ENCODE measurements around the gene LRTM1. TPM values are rescaled to one million over a fixed set of nuclear protein-coding genes. Genes with fewer than 3 reads are reported as not detected.

Gene LRTM1
- total RNA-seq, 1 donor, result not detected

GRCh38 chr3:54876694-54877093 lies 51.2 kb downstream of the LRTM1 start:
- Histone ChIP-seq H3K4me3 (ENCODE audit: insufficient read depth, low read length) (no peak overlapping the region), H2AFZ (ENCODE audit: low read length) (no peak overlapping the region), H4K20me1 (ENCODE audit: insufficient read depth, low read length) (no peaks in the 10 kb centered on the region), H3K4me2 (ENCODE audit: insufficient read depth, low read length) (no peak overlapping the region), H3K36me3 (ENCODE audit: insufficient read depth, low read length) (no peaks in the 10 kb centered on the region), H3K27ac (ENCODE audit: low read depth, low read length) (no peak overlapping the region), H3K4me1 (ENCODE audit: insufficient read depth, low read length) (peaks cover 15% of the 10 kb centered on the region), H3K9me3 (ENCODE audit: low read depth, low read length) (no peaks in the 10 kb centered on the region), H3K27me3 (ENCODE audit: insufficient read depth, low read length) (no peaks in the 10 kb centered on the region), H3K79me2 (ENCODE audit: insufficient read depth, low read length) (no peaks in the 10 kb centered on the region)
- TF ChIP-seq CTCF (IDR thresholded peaks at IDR 0.05; ENCODE audit: extremely low read depth, low read depth, low read length), result no peak
- no peak for DNase-seq (ENCODE audit: insufficient read length, low spot score, missing footprints)

GRCh38 chr3:54875596-54876268 lies 52.1 kb downstream of the LRTM1 start:
- no peak for DNase-seq (ENCODE audit: insufficient read length, low spot score, missing footprints)
- H3K4me1 ChIP-seq (ENCODE audit: insufficient read depth, low read length), result peaks cover 13% of the 10 kb centered on the region
- H3K27me3 ChIP-seq (ENCODE audit: insufficient read depth, low read length), result no peaks in the 10 kb centered on the region

GRCh38 chr3:54874816-54875556 lies 52.9 kb downstream of the LRTM1 start:
- Histone ChIP-seq H3K27ac (ENCODE audit: low read depth, low read length) (no peak overlapping the region), H3K9me3 (ENCODE audit: low read depth, low read length) (no peaks in the 10 kb centered on the region), H3K27me3 (ENCODE audit: insufficient read depth, low read length) (no peaks in the 10 kb centered on the region), H3K79me2 (ENCODE audit: insufficient read depth, low read length) (no peaks in the 10 kb centered on the region), H3K4me3 (ENCODE audit: insufficient read depth, low read length) (no peak overlapping the region), H3K4me1 (ENCODE audit: insufficient read depth, low read length) (peaks cover 21% of the 10 kb centered on the region), H3K4me2 (ENCODE audit: insufficient read depth, low read length) (no peak overlapping the region), H4K20me1 (ENCODE audit: insufficient read depth, low read length) (no peaks in the 10 kb centered on the region), H2AFZ (ENCODE audit: low read length) (no peak overlapping the region), H3K36me3 (ENCODE audit: insufficient read depth, low read length) (no peaks in the 10 kb centered on the region)
- no peak for TF ChIP-seq CTCF (IDR thresholded peaks at IDR 0.05; ENCODE audit: extremely low read depth, low read depth, low read length)
- no peak for DNase-seq (ENCODE audit: insufficient read length, low spot score, missing footprints)

More at GRCh38 chr3:54875596-54876268, 52.1 kb downstream of the LRTM1 start:
- H3K9me3 ChIP-seq (ENCODE audit: low read depth, low read length), result no peaks in the 10 kb centered on the region
- no peak overlapping the region for H3K4me2 ChIP-seq (ENCODE audit: insufficient read depth, low read length)
- TF ChIP-seq CTCF (IDR thresholded peaks at IDR 0.05; ENCODE audit: extremely low read depth, low read depth, low read length), result no peak
- no peaks in the 10 kb centered on the region for H3K36me3 ChIP-seq (ENCODE audit: insufficient read depth, low read length)
- no peak overlapping the region for H2AFZ ChIP-seq (ENCODE audit: low read length)
- H3K27ac ChIP-seq (ENCODE audit: low read depth, low read length), result no peak overlapping the region
- no peak overlapping the region for H3K4me3 ChIP-seq (ENCODE audit: insufficient read depth, low read length)
- H4K20me1 ChIP-seq (ENCODE audit: insufficient read depth, low read length), result no peaks in the 10 kb centered on the region
- H3K79me2 ChIP-seq (ENCODE audit: insufficient read depth, low read length), result no peaks in the 10 kb centered on the region

All from osteoblast (primary cell).